Measurements from ENCODE around the gene GNPTAB.

Gene GNPTAB

GRCh38 chr12:101714877-101715444 lies 115.8 kb downstream of the GNPTAB start:
- Histone ChIP-seq H3K27ac (ENCODE audit: poor library complexity, severe bottlenecking) (no peak overlapping the region), H3K4me1 (ENCODE audit: insufficient read depth, poor library complexity, severe bottlenecking) (no peaks in the 10 kb centered on the region), H3K4me3 (ENCODE audit: severe bottlenecking) (no peak overlapping the region), H3K27me3 (ENCODE audit: insufficient read depth, poor library complexity, severe bottlenecking) (no peaks in the 10 kb centered on the region), H3K36me3 (ENCODE audit: low read depth) (peaks cover 11% of the 10 kb centered on the region), H3K9me3 (ENCODE audit: severe bottlenecking) (no peaks in the 10 kb centered on the region)
- TF ChIP-seq, protein P1, sequence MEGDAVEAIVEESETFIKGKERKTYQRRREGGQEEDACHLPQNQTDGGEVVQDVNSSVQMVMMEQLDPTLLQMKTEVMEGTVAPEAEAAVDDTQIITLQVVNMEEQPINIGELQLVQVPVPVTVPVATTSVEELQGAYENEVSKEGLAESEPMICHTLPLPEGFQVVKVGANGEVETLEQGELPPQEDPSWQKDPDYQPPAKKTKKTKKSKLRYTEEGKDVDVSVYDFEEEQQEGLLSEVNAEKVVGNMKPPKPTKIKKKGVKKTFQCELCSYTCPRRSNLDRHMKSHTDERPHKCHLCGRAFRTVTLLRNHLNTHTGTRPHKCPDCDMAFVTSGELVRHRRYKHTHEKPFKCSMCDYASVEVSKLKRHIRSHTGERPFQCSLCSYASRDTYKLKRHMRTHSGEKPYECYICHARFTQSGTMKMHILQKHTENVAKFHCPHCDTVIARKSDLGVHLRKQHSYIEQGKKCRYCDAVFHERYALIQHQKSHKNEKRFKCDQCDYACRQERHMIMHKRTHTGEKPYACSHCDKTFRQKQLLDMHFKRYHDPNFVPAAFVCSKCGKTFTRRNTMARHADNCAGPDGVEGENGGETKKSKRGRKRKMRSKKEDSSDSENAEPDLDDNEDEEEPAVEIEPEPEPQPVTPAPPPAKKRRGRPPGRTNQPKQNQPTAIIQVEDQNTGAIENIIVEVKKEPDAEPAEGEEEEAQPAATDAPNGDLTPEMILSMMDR (IDR thresholded peaks at IDR 0.05; ENCODE audit: poor library complexity, severe bottlenecking) = no peak
- no peak for DNase-seq (ENCODE audit: low spot score)
- no peak for ATAC-seq (ENCODE audit: low read depth)

DNA sequence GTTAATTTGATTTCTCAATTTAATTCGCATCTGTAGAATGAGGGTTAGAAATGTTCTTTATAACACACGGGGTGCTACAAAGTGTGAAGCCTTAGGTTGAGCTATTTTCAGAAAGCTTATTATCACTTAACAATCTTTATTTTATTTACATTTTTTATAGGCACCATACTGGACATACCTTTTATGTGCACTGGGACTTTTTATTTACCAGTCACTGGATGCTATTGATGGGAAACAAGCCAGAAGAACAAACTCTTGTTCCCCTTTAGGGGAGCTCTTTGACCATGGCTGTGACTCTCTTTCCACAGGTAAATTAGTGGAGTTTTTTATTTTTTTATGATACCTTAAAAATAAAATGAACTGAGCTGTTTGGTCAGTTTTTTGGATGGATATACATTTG lies 116.8 kb downstream of the GNPTAB start:
- peaks cover 7% of the 10 kb centered on the region for H3K36me3 ChIP-seq (ENCODE audit: low read depth)
- no peak overlapping the region for H3K27ac ChIP-seq (ENCODE audit: poor library complexity, severe bottlenecking)
- DNase-seq (ENCODE audit: low spot score) (no peak), ATAC-seq (ENCODE audit: low read depth) (no peak)
- H3K4me1 ChIP-seq (ENCODE audit: insufficient read depth, poor library complexity, severe bottlenecking) = no peaks in the 10 kb centered on the region
- no peak overlapping the region for H3K4me3 ChIP-seq (ENCODE audit: severe bottlenecking)
- H3K27me3 ChIP-seq (ENCODE audit: insufficient read depth, poor library complexity, severe bottlenecking) = no peaks in the 10 kb centered on the region
- TF ChIP-seq, protein P1 (IDR thresholded peaks at IDR 0.05; ENCODE audit: poor library complexity, severe bottlenecking) = no peak
- no peaks in the 10 kb centered on the region for H3K9me3 ChIP-seq (ENCODE audit: severe bottlenecking)

GRCh38 chr12:101713059-101713682 lies 117.6 kb downstream of the GNPTAB start:
- Histone ChIP-seq H3K9me3 (ENCODE audit: severe bottlenecking) (no peaks in the 10 kb centered on the region), H3K4me3 (ENCODE audit: severe bottlenecking) (no peak overlapping the region), H3K4me1 (ENCODE audit: insufficient read depth, poor library complexity, severe bottlenecking) (no peaks in the 10 kb centered on the region), H3K36me3 (ENCODE audit: low read depth) (peaks cover 7% of the 10 kb centered on the region), H3K27ac (ENCODE audit: poor library complexity, severe bottlenecking) (no peak overlapping the region), H3K27me3 (ENCODE audit: insufficient read depth, poor library complexity, severe bottlenecking) (no peaks in the 10 kb centered on the region)
- DNase-seq (ENCODE audit: low spot score) = no peak
- TF ChIP-seq, protein P1 (IDR thresholded peaks at IDR 0.05; ENCODE audit: poor library complexity, severe bottlenecking) = no peak
- ATAC-seq (ENCODE audit: low read depth) = no peak

DNA sequence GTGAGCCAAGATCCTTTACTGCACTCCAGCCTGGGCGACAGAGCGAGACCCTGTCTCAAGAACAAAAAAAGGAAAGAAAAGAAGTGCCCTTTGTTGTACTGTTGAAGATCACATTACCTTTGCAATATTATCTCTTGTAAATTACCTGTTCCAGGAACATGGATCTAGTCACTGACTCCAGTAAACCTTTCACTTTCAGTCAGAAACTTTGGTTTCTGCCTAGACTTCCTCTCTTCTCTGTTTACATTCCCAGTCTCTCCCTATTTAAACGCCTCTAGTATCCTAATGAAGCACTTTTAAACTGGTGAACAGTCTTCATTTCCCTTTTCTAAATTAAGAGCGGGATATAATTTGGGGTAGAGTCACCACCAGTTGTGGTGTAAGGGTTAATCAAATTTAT lies 120.5 kb downstream of the GNPTAB start:
- H3K4me1 ChIP-seq (ENCODE audit: insufficient read depth, poor library complexity, severe bottlenecking) = no peaks in the 10 kb centered on the region
- no peak for DNase-seq (ENCODE audit: low spot score)
- no peak overlapping the region for H3K27ac ChIP-seq (ENCODE audit: poor library complexity, severe bottlenecking)
- no peak overlapping the region for H3K4me3 ChIP-seq (ENCODE audit: severe bottlenecking)
- no peaks in the 10 kb centered on the region for H3K9me3 ChIP-seq (ENCODE audit: severe bottlenecking)
- no peaks in the 10 kb centered on the region; the same call in 1 of the 2 replicates for H3K36me3 ChIP-seq (ENCODE audit: low read depth)
- TF ChIP-seq, protein P1 (IDR thresholded peaks at IDR 0.05; ENCODE audit: poor library complexity, severe bottlenecking) = no peak
- no peaks in the 10 kb centered on the region for H3K27me3 ChIP-seq (ENCODE audit: insufficient read depth, poor library complexity, severe bottlenecking)
- no peak for ATAC-seq (ENCODE audit: low read depth)

DNA sequence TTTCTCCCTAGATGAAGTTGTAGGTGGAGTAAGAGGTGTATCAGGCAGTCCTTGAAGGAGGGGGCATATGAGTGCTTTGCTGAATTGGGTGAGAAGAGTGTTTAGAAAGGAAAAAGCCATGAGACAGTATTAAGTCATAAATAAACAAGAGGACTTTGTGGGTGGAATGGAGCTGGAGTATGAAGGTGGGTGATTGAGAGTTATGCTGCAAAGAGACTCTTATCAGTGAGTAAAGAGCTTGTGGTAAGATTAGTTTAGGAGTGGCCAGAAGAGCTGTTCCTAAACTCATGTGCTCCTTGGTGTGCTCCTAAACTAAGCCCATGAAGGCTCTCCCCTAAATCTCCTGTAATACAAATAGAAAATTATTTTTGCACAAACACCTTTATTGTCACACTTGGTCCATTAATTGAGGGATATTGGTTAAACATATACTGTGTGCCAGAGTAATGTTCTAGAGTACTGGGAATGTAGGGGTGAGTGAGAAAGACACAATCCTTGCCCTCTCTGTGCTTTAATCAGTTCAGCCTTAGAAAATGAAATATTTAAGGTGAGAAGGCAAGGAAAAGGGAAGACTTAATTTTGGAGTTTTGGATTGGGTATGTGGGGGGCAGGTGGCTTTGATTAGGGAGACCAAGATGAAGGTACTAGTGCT lies 123.5 kb downstream of the GNPTAB start:
- peaks cover 3% of the 10 kb centered on the region for H3K9me3 ChIP-seq (ENCODE audit: severe bottlenecking)
- H3K4me1 ChIP-seq (ENCODE audit: insufficient read depth, poor library complexity, severe bottlenecking) = no peaks in the 10 kb centered on the region
- ATAC-seq (ENCODE audit: low read depth) (no peak), DNase-seq (ENCODE audit: low spot score) (no peak)
- H3K36me3 ChIP-seq (ENCODE audit: low read depth) = no peaks in the 10 kb centered on the region
- no peak overlapping the region for H3K27ac ChIP-seq (ENCODE audit: poor library complexity, severe bottlenecking)
- TF ChIP-seq, protein P1 (IDR thresholded peaks at IDR 0.05; ENCODE audit: poor library complexity, severe bottlenecking) = no peak
- no peaks in the 10 kb centered on the region for H3K27me3 ChIP-seq (ENCODE audit: insufficient read depth, poor library complexity, severe bottlenecking)
- H3K4me3 ChIP-seq (ENCODE audit: severe bottlenecking) = no peak overlapping the region
